Measurements from ENCODE around the gene SMIM22.
"Not testable (repeated sequence)": the region's sequence is repeated elsewhere in the genome, so short reads cannot be mapped to it uniquely, and the experiment has no call there.

The SMIM22 gene

DNA sequence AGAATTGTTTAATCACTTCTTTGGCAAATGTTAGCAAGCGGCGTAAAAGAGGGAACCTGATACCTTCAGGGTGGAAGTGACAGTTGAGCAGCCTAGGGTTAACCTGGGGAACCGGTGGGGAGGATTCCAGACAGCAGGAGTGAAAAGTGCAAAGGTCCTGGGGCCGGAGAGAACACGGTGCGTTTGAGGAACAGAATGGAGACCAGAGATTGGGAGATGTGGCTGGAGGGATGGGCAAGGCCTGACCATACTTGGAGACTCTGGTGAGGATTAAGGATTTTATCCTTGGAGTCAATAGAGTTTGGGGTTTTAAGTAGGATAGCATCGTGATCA lies 25.9 kb upstream of the SMIM22 start:
- no peak for DNase-seq

DNA sequence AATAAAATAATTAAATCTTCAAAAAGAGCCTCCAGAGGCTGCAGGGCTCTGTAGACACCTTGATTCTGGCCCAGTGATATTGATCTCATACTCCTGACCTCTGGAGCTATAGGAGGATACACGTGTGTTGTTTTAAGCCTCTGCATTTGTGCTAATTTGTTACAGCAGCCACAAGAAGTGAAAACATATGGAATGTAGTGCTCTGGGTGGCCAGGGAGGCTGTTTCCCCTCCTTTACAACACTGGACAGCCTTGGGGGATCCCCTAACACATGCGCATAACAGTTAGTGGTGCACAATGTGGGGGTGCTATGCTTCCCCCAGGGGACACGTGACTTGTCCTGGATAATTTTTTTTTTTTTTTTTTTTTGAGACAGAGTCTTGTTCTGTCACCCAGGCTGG lies 23.5 kb upstream of the SMIM22 start:
- no peak for DNase-seq

DNA sequence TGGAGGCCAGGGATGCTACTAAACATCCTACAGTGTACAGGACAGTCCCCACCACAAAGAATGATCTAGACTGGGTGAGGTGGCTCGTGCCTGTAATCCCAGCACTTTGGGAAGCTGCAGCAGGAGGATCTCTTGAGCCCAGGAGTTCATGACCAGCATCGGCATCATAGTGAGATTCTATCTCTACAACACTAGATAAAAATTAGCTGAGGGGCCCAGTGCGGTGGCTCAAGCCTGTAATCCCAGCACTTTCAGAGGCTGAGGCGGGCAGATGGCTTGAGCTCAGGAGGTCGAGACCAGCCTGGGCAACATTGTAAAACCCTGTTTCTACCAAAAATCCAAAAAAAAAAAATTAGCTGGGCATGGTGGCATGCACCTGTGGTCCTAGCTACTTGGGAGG lies 22.8 kb upstream of the SMIM22 start:
- no peak for DNase-seq

DNA sequence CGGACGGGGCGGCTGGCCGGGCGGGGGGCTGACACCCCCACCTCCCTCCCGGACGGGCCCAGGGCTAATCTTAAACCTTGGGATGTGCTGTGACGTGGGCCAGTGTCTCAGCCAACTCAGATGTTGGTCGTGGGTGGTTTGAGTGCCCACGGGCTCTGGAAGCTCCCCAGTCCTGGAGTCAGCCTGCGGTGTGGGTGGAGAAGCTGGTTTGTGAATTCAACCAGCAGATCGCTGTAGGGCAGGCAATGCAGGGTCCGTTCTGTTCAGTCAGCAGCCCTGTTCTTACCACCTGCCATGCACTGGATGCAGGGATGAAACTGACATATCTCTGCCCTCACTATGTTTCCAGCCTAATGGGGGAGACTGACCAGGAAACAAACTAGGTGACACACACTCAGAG lies 20.2 kb upstream of the SMIM22 start:
- DNase-seq, result no peak

DNA sequence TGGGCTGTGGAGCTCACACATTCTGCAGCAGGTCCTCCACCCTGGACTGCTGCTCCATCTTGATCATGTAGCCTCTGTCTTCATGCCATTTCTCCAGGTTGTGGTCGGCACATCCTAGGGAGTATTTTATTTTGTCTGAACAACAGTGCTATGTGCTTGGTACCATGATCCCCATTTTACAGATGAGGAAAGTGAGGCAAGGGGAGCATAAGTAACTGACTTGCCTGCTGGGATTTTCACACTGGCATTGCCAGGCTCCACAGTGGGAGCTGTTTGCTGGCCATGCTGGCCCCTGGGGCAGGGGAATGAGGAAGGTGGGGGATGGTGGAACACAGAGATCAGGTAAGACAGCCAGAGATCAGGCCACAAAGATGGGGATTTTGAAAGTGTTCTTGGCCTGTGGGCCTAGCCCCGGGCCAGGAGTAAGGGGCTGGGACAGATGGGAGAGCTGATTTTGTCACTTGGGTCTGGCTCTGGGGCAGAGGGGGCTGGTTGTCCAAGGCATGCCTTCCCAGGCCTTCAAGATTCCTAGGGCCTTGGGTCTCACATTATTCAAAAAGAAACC lies 18.9 kb upstream of the SMIM22 start:
- DNase-seq, result no peak

DNA sequence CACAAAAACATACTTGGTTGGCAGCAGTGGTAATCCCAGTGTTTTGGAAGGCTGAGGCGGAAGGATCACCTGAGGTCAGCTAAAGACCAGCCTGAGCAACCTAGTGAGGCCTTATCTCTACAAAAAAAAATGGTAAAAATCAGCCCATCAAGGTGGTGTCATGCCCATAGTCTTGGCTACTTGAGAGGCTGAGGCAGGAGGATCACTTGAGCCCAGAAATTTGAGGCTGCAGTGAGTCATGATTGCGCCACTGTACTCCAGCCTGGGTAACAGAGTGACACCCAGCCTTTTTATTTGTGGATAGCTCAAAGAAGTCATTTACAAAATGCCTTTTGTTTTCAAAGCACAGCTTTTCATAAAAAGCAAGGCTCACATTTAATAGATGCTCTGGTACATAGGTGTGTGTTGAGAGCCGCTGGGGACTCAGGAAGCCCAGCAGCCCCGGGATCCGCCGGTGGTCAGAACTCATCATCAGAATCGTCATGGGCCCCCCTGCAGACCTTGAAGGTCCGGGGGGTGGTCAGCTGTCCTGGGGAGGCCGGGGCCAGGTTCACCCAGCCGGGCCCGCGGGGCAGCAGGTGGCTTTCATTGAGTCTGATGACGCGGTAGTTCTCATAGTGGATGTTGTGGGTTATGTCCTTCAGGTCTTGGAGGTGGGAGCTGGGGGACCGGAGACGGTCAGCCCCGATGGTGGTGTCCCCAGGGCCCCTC lies 17.7 kb upstream of the SMIM22 start:
- DNase-seq, result no peak

DNA sequence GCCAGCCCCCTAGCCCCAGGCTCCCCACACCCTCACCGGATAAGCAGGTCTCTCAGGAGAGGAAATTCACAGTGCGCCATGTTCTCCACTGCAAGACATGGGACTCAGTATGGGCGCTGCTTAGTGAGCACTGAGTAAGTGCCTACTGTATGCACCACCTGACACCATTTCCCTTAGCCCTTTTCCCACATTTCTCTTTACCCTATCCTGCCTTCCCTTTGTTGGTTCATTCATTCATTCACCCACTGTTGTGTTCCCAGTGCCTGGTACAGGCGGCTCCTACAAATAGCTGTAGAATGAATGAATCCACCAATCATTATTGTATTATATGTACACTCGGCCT lies 17.1 kb upstream of the SMIM22 start:
- DNase-seq, result no peak

DNA sequence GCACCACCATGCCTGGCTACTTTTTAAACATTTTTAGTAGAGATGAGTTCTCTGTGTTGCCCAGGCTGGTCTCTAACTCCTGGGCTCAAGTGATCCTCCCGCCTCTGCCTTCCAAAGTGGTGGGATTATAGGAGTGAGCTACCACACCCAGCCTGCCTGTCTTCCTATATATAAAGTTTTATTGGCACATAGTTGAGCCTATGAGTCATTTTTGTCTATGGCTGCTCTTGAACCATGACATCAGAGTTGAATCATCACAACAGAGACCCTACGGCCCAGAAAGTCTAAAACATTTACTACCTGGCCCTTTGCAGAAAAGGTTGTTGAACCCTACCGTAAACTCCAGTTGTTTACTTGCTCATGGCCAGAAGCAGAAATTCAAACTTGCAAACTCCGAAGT lies 14.9 kb upstream of the SMIM22 start:
- DNase-seq, result no peak

DNA sequence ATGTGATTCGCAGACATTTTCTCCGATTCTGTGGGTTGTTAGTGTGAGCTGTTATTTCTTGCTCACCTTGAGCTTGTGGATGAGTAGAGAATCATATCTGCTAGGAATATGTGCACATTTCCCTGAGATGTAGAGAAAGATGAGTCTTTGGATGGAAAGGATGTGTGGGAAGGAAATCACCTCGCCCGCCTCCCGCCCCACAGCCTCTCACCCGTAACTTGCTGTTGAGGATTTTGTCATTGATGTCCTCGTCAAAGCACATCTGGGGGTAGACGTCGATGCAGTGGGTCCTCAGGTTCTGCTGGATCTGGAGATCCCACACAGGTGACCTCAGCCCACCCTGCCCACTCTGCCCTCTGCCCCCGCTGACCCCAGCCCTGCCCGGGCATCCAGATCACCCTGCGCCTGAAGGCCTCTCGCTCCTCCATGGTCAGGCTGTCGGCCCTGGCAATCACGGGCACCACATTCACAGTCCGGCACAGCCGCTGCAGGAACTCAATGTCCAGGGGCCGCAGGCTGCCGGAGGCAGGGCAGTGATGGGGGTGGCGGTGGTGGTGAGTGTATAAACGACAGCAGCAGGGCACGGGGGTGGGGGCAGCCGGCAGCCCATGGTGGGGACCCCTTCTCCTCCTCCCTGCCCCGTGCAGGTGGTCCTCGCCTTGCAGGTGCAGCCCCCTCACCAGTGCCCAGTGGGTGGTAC lies 11.8 kb upstream of the SMIM22 start:
- no peak for DNase-seq

DNA sequence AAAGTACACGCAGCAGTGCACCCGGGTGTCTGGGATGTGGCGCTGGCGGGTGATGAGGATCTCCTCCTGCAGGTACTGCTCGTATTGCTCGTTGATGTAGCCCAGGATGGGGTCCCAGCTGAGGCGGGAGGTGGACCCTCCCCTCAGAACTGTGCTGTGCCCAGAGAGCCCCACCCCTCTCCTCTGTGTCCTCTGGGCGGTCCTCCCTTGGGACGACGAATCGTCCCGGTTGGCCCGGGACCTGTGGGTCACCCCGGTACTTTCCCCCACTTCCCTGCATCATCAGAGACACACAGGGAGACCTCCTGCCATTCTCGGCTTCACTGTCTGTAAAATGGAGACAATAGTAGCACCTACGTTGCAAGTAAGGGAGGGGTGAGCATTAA lies 11.2 kb upstream of the SMIM22 start:
- no peak for DNase-seq

DNA sequence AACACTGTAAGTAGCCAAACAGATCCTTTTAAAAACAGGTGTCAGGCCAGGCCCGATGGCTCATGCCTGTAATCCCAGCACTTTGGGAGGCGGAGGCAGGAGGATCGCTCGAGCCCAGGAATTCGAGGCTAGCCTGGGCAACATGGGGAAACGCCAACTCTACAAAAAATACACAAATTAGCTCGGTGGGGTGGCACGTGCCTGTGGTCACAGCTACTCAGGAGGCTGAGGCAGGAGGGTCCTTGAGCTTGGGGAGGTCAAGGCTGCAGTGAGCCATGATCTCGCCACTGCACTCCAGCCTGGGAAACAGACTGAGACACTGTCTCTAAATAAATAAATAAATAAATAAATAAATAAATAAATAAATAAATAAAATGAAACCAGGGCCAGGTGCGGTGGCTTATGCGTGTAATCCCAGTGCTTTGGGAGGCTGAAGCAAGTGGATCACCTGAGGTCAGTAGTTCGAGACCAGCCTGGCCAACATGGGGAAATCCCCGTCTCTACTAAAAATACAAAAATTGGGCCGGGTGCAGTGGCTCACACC lies 10.7 kb upstream of the SMIM22 start:
- not testable (repeated sequence) for DNase-seq

DNA sequence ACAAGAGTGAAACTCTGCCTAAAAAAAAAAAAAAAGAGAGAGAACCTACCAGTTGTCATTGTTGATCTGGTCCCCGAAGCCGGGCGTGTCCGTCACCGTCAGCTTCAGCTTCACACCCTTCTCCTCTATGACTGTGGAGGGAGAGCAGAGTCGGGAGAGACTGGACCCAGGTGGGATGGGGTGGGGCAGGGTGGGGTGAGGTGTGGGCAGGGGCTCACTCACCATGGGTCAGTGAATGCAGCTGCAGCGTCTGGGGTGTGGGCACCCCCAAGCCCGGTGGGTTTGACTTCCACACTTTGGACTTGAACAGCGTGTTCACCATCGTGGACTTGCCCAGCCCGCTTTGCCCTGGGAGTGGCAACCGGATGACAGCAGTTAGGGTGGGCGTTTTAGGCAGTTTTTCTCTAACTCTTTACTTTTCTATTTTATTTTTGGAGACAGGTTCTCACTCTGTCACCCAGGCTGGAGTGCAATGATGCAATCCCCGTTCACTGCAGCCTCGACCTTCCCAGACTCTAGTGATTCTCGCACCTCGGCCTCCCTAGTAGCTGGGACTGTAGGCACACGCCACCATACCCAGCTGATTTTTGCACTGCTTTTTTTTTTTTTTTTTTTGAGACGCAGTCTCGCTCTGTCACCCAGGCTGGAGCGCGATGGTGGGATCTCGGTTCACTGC lies 9.3 kb upstream of the SMIM22 start:
- no peak for DNase-seq

DNA sequence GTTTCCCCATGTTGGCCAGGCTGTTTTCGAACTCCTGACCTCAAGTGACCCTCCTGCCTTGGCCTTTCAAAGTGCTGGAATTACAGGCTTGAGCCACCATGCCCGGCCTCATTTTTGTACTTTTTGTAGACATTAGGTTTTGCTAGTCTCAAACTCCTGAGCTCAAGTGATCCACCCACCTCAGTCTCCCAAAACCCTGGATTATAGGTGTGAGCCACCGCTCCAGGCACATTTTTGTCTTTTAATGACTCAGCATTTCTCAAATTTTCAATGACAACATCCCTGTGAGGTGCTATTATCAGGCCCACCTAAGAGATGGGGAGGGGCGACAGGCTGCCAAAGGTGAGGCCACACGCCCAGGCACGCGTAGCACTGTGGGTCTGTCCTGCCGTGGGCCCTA lies 8.1 kb upstream of the SMIM22 start:
- DNase-seq, result no peak

DNA sequence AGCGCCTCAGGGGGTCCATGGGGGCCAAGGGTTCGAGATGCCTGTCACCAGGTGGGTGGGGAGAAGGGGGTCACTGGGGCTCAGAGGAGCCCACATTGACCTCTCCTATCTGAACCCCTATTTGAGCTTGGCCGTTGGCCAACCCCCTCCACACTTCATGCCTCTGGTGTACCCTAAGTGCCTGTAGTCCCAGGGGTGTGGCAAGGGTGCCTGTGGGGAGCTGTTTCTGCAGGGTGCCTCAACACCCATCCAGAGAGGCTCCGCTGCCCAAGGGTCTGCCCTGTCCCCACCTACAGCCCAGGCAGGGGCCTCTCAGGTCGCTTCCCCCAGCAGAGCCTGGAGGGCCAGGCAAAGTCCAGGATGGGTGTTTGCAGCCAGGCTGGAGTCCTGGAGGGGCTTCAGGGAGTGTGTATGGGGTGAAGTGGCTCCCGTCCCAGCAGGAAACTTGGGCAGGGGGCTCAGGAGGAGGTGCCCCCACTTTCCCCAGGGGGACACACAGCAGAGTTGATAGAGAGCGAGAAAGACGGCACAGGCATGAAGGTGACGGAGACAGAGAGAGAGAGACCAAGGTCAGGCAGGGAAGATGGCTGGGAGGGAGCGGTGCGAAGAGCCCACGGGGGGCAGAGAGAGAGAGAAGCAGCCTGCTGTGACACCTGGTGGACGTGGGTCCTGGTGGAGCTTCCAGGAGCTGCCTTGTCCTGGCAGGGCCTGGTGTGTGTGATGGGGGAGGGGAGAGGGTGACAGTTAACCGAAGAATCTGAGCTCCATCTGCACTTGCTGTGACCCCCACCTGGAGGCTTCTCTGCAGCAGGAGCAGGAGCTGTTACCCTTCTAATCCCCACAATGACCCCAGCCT lies 7.3 kb upstream of the SMIM22 start, which contains the start of gene SEPTIN12:
SEPTIN12 (minus strand) TSS at position 719 of the 856 bp plus-strand sequence; CDS start at position 19, 700 bp downstream.
- DNase-seq, result no peak

DNA sequence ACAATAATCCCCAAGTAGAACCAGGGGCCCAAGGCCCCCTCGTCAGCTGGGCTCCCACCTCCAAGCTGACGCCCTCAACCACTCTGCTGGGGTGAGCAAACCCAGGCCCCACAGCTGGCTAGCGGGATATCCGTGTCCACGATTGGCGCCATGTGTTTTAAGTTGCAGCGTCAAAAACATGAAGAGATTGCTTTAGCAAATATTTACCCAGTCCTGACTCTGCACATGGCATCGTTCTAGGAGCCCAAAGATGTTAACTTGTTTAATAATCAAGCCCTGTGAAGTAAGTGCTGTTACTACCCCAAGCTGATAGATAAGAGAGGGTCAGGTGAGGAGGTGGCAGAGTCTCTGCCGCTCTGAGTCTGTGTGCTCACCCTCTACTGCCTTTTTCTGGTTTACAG lies 6.7 kb upstream of the SMIM22 start:
- no peak for DNase-seq

DNA sequence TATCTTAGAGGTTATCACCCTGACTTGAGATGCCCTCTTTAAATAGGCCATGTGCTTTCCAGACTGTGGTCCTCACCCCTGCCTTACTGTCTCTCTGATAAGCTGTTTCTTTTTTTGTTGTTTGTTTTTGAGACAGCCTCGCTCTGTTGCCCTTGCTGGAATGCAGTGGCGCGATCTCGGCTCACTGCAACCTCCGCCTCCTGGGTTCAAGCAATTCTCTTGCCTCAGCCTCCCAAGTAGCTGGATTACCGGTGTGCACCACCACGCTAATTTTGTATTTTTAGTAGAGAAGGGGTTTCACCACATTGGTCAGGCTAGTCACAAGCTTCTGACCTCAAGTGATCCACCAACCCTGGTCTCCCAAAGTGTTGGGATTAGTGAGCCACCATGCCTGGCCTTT lies 6.3 kb upstream of the SMIM22 start:
- DNase-seq, result no peak

DNA sequence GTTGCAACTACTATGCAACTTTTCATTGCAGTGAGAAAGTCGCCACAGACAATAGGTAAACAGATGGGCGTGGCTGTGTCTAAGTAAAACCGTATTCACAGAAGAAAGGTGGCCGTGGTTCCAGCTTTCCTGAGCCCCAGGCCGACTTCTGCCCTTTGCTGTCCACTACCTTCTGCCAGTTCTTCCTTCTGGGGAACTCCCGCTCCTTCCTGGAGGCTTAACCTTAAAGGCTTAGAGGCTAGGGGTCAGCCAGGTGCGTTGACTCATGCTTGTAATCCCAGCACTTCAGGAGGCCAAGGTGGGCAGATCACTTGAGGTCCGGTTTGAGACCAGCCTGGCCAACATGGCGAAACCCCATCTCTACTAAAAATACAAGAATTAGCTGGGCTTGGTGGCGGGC lies 4.9 kb upstream of the SMIM22 start:
- DNase-seq, result no peak

DNA sequence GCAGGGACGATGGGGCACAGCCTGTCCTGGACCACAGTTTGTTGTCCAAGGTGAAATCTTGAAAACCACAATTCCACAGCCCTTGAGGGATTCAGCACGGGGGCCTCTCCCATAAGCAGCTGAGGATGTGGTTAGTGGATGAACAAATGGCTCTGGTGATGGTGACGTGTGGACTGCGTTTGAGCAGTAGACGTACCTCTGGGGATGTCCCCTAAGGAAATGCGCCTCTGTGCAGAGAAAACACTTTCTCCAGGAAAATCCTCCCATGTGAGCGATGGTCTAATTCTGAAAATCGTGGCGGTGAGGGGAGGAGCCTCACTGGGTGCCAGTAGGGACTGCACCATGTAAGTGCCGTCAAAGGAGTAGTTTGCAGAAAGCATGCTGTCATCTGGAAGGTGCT lies 4.3 kb upstream of the SMIM22 start:
- DNase-seq, result no peak

DNA sequence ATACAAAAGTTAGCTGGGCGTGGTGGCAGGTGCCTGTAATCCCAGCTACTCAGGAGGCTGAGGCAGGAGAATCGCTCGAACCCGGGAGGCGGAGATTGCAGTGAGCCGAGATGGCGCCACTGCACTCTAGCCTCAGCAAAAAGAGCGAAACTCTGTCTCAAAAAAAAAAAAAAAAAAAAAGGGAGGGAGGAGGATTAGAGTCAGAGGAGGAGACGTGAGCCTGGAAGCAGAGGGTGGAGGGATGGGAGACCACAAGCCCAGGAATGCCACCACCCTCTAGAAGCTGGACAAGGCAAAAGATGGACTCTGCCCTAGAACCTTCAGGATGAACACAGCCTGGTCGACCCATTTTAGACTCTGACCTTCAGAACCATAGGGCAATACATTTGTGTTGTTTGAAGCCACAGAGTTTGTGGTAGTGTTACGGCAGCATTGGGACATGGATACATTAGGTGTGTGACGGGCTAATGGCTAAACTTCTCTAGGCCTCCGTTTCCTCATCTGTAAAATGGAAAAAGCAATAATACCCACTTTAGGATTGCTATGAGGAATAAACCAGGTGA lies 2.1 kb upstream of the SMIM22 start:
- no peak for DNase-seq

DNA sequence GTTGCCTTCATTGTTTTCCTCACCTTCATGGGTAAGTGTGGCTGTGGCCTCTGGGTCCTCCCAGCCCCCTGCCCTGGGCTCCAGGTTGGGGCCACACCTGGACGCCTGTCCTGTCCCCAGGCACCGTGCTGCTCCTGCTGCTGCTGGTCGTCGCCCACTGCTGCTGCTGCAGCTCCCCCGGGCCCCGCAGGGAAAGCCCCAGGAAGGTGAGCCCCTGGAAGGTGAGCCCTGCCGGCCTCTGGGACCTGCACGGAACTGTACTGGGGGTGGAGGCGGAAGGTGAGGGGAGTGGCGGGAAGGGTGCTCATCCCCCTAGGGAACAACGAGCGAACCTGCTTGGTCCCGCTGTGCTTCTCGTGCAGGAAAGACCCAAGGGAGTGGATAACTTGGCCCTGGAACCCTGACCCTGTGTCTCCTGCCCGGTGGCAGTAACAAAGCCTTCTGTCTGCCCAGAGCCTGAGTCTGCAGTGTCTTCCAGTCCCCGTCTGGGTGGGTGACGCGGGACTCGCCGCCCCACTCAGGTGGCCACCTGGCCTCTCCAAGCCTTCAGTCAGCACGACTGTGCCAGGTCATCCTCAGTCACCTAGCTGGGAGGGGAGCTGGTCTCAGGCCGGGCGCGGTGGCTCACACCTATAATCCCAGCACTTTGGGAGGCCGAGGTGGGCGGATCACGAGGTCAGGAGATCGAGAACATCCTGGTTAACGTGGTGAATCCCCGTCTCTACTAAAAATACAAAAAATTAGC lies 831 bp downstream of the SMIM22 start:
- DNase-seq, result no peak

DNA sequence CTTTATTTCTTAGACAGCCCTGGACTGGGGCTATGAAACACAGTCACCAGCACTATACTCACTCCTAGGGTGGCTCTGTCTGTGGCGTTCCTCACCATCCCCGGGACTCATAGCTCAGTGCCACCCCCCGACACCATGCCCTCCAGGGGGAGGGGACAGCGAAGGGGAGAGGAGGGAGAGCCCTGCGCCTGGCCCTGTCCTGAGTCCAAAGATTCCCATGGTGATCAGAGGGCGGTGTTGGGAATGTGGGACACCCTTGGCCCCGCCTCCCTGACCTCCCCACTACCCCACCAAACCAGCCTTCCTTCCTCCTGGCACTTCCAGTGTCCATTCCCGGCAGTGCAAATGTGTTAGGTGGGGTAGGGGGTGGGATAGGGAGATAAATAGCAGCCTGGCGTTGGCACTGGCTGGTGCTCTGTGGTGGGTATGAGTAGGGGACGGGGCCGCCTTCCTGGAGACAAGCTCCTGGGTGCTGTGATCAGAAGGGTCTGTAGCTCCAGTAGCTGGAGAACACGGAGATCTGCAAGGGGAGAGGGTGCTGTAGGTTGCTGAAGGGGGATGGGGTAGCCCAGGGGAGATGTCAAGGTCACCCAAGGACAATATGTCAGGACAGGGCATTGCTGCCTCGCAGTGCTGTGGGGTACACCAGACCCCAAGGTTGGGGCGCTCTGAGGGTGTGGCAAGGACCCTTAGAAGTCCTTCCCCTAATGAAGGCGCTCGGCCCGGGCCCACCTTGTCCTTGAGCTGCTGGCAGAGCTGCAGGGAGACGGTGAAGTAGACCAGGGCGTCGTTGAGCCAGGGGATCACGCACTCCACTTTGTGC lies 2.0 kb downstream of the SMIM22 start:
- DNase-seq, result no peak
